ENCODE results near the gene HPS3.
A peak's percentile ranks its signal among the peaks of the same experiment; 100 is the strongest.
"Not testable (repeated sequence)": the region's sequence is repeated elsewhere in the genome, so short reads cannot be mapped to it uniquely, and the experiment has no call there.

HPS3 gene

DNA sequence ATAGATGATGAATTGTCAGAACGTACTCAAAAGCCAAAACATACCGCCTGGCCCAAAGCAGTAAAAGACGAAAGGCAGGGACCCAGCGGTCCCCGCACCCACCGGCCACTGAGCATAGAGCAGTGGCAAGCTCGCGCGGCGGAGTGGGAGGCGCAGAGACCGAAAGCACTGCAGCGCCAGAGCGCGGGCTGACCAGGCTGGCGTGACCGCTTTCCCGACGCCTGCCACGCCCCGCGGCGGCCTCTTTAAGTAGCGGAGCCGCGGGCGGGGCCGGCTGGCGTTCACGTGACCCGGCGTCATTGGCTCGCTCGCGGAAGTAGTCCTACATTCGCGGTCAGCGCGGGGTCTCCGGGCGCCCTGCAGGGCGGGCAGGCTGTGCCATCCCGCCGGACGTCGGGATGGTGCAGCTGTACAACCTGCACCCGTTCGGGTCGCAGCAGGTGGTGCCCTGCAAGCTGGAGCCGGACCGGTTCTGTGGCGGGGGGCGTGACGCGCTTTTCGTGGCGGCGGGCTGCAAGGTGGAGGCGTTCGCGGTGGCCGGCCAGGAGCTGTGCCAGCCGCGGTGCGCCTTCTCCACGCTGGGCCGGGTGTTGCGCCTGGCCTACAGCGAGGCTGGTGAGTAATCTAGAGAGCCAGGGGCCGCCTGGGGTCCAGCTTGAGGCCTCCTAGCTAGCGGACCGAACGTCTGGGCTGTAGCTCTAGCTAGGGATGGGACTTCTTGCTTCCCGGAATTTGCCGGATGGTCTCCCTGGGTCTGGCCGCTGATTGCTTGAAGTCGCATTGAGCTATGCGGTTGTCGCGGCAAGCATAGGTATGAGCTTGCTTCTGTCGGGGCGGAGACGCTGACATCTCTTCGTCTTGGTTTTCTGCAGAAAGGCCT is at the start of gene HPS3:
HPS3 (plus strand) TSS at position 313 of the 880 bp plus-strand sequence; CDS start at position 399, 86 bp downstream.
- peak; percentile 36 to 73 for DNase-seq (ENCODE audit: extremely low read depth in 1 of 2, low read depth in 1 of 2)

DNA sequence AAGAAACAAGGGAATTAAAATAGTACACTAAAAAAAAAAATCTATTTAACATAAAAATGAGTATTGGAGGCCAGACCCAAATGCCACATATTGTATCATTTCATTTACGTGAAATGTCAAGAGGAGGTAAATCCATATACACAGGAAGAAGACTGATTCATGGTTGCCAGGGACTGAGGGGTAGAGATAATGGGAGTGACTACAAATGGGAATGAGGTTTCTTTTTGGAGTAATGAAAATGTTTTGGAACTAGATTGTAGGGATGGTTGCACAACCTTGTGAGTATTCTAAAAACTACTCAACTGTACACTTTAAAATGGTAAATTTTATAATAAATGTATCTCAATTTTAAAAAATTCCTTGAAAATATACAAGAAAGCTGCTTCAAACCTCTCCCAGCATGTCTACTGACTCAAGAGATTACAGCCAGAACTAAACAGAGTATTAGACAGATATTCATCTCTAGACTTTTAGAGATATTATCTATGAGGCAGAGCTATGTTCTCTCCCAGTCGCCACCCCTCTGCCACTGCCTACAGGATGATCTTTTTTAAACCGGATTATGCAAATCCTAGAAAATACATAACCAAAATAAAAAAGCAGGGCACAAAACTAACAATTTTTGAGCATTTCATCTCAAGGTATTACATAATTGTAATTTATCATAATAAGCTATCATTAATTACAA is 49.3 kb upstream of the HPS3 start:
- no peak for DNase-seq (ENCODE audit: extremely low read depth in 1 of 2, low read depth in 1 of 2)

DNA sequence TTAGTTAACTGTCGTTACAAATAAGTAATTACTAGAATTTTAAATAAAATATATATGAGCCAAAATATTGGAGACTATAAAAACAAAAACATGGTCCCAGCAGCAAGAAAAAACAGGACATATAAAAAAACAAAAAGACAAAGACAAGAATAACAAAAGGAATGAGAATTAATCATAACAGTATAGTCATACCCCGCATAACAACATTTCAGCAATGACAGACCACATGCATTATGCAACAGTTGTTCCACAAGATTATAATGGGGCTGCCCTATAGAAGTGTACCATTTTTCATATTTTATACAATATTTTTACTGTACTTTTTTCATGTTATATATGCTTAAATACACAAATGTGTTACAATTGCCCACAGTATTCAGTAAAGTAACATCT is 48.7 kb upstream of the HPS3 start:
- no peak for DNase-seq (ENCODE audit: extremely low read depth in 1 of 2, low read depth in 1 of 2)

GRCh38 chr3:149081772-149082171 is 47.7 kb upstream of the HPS3 start:
- no peak for DNase-seq (ENCODE audit: extremely low read depth in 1 of 2, low read depth in 1 of 2)

DNA sequence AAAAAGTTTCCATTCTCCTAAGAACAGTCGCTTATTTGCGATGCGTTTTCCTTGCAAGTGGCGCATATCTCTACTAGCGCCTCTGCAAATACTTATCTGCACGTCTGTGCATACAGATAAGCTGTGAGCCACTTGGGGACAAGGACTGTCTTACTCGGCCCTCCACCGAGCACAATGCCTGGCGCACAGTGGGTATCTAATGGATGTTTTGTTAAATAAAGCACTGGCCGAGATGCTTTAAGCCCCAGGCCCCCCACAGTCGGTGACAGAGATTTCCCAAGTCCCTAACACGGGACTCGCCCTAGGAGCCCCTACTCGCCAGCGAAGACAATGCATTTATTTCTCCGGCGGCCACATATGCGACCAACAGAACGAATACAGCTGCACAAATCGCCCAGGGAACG is 43.6 kb upstream of the HPS3 start:
- DNase-seq (ENCODE audit: extremely low read depth in 1 of 2, low read depth in 1 of 2) = no peak

DNA sequence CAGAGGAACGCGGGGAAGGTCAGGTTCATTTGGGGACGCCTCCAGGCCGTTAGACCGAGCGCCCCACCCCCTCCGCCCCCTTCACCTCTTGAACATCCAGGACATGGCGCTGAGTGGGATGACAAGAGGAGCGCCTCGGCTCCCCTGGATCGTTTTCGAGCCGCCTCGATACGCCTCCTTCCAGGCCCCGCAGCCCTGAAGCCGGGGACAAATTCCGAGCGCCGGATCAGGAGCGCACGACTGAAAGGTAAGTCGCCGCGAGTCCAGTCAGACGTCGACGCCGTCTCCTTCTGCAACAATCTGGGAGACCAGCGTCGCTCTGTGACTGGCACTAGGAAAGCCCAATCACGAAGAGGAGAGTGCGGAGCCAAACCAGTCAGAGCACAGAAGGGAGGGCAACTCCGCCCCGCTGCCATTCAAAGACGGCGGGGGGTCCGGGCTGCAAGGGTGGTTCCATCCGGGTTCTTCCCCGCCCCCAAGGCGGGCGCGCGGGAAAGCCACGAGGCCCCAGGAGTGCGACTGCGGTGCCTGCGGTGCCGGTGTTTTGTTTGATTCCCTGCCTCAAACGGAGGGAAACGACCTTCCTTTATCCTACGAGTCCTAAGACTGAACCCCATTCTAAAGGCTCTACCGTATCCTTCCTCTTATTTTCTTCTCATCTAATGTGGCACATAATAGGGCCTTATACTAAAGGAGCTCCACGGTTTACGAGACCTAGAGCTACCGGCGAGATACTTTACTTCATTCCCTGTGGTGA is 43.0 kb upstream of the HPS3 start, which contains the start of gene HLTF:
HLTF (minus strand) TSS at position 302 of the 757 bp plus-strand sequence; CDS start at position 105, 197 bp downstream.
- peak; percentile 80 to 81 for DNase-seq (ENCODE audit: extremely low read depth in 1 of 2, low read depth in 1 of 2)

DNA sequence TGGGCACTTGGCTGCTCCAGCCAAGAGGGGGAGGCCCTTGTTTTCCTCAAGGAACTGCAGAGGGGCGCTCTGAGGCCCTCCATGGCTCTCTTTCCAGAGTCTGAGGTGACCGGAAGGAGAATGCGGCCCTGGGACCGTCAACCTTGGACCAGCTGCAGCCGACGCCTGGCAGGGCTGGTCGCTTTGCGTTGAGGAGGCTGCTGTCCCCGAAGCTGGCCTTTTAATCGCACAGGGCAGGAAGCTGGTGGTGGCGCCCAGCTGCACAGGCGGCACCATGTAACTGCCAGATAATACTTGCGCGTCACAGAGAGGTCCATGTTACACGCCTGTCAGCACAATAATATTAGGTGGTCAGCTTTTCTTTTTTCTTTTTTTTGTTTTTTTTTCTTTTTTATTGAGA is 42.2 kb upstream of the HPS3 start:
- no peak for DNase-seq (ENCODE audit: extremely low read depth in 1 of 2, low read depth in 1 of 2)

DNA sequence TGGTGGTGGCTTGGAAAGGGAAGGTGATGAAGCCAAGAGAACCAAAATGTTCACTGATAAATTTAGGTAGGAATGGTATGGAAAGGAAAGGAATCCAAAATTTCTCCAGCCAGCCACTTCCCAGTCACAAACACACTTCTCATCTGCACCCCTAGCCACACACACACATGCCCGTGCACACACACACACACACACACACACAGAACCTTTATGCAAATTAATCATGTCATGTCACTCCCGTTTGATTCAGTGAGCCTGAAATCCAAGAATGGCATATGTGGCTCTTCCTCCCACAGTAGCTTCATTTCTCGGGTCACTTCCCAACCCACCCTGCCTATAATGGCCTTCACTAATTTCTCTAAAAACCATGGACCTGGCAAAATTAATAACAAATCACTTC is 40.0 kb upstream of the HPS3 start:
- DNase-seq (ENCODE audit: extremely low read depth in 1 of 2, low read depth in 1 of 2) = no peak

DNA sequence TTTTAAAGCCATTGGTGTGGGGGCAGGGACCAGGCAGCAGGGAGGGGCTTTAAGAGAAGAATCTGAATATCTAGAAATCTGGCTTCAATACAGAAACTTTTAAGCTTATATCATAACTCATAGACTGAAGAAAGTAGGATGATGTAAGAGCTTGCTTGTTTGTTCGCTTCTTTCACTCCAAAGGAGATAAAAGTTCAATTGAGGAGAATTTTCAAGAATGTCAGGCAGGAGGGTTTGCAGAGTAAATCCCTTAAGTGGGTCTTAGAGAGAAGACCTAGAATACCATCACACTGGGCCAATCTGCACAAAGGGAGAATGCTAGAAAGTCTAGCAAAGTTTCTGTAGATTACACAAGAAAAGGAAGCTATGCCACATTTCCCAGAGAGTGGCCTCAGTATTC is 39.0 kb upstream of the HPS3 start:
- DNase-seq (ENCODE audit: extremely low read depth in 1 of 2, low read depth in 1 of 2) = no peak

- no peak for DNase-seq (ENCODE audit: extremely low read depth in 1 of 2, low read depth in 1 of 2)
Observed at GRCh38 chr3:149090907-149091306, 38.5 kb upstream of the HPS3 start.

- DNase-seq (ENCODE audit: extremely low read depth in 1 of 2, low read depth in 1 of 2) = no peak
Observed at GRCh38 chr3:149091983-149092382, 37.5 kb upstream of the HPS3 start.

DNA sequence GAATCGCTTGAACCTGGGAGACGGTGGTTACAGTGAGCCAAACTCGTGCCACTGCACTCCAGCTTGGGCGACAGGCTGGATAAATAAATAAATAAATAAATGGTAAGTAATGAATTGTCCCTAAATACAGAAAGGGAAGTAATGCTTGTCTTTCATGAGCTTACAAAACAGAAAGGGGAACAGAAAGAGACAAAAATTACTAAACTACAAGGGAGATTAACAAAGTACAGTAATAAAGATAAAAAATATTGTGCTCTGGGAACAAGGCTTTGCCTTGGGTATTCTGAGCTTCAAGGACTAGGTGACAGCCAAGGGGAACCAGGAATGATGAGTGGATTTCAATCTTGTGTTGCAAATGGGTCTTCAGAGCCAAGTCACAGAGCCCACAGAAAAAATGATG is 34.0 kb upstream of the HPS3 start:
- DNase-seq (ENCODE audit: extremely low read depth in 1 of 2, low read depth in 1 of 2) = no peak

- not testable (repeated sequence) for DNase-seq (ENCODE audit: extremely low read depth in 1 of 2, low read depth in 1 of 2)
Observed at GRCh38 chr3:149097987-149098386, 31.5 kb upstream of the HPS3 start.

DNA sequence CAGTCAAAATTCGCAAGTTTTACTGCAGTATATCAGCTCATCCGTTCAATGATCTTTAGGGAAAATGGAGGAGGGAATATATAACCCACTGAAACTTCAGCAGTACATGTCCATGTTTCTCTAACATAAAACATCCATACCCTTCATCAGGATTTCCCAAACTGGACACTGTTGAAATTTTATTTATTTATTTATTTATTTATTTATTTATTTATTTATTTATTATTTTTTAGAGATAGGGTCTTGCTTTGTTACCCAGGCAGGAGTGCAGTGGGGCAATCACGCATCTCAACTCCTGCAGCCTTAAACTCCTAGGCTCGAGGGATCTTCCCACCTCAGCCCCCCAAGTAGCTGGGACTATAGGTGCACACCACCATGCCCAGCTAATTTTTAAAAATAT is 28.3 kb upstream of the HPS3 start:
- DNase-seq (ENCODE audit: extremely low read depth in 1 of 2, low read depth in 1 of 2) = no peak

DNA sequence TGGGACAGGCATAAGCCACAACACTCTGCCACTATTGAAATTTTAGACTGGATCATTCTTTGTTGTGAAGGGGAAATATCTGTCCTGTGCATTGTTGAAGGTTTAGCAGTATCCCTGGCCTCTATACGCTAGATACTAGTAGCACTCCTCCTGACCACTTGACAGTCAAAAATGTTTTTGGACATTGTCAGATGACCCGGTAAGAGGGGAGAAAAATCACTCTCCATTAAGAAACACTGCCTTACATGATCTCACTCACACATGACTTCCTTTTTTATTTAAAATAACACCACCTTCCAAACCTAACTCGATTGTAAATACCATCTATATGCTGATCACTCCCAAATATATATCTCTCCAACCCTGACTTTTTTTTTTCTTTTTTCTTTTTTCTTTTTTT is 27.8 kb upstream of the HPS3 start:
- no peak for DNase-seq (ENCODE audit: extremely low read depth in 1 of 2, low read depth in 1 of 2)

GRCh38 chr3:149104484-149104883 is 25.0 kb upstream of the HPS3 start:
- no peak for DNase-seq (ENCODE audit: extremely low read depth in 1 of 2, low read depth in 1 of 2)

- DNase-seq (ENCODE audit: extremely low read depth in 1 of 2, low read depth in 1 of 2) = no peak
Observed at GRCh38 chr3:149114458-149114857, 15.0 kb upstream of the HPS3 start.

- DNase-seq (ENCODE audit: extremely low read depth in 1 of 2, low read depth in 1 of 2) = no peak
Observed at GRCh38 chr3:149115114-149115513, 14.3 kb upstream of the HPS3 start.

- no peak for DNase-seq (ENCODE audit: extremely low read depth in 1 of 2, low read depth in 1 of 2)
Observed at GRCh38 chr3:149118724-149119123, 10.7 kb upstream of the HPS3 start.

DNA sequence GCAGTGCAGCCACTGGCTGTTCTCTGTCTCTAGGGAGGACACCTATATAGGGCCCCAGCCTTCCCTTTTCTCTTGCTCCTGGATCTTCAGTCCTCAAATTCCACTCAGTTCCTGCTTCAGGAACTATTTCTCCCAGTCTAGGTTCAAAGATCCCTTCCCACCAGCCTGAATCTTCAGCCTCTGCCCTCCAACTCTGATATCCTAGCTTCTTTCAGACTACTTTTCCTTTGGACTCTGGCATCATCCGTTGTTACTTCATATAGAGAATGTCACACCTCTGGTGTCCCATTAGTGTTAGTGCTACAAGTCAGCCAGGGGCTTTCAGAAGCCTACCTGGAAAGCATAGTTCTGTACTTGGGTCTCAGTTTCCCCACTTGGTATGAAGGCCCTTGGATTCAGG is 10.0 kb upstream of the HPS3 start:
- DNase-seq (ENCODE audit: extremely low read depth in 1 of 2, low read depth in 1 of 2) = no peak
